HEK293 (cell line): ENCODE measurements around the gene RAD52.

Experiments
- TCF7L2 ChIP-seq: IDR thresholded peaks from 2 replicates; pipeline ENCODE4 v1.6.1; 2011; ENCODE audit warnings: low read depth, mild to moderate bottlenecking, inconsistent platforms, low read length, moderate library complexity, borderline replicate concordance
- ZNF214 ChIP-seq: fragments of 450-650 bp; formaldehyde crosslinking; IDR thresholded peaks from 2 replicates; pipeline ENCODE4 v1.5.1; 2017; ENCODE audit warnings: missing biosample characterization, mild to moderate bottlenecking, missing genetic modification characterization, borderline replicate concordance
- ZNF266 ChIP-seq: fragments of 450-650 bp; formaldehyde crosslinking; IDR thresholded peaks from 2 replicates; pipeline ENCODE4 v1.5.1; 2016; ENCODE audit warnings: missing biosample characterization, missing genetic modification characterization, low read depth
- ZNF274 ChIP-seq, 2 experiments: fragments of 200-500 bp in 1 of 2; fragments of 450-650 bp in 1 of 2; sonication (Bioruptor generic) in 1 of 2; formaldehyde crosslinking in 1 of 2; IDR thresholded peaks; 2 replicates each; pipeline versions ENCODE4 v1.5.1 to v1.6.1; 2014 to 2016; ENCODE audit warnings: borderline replicate concordance in 1 of 2, inconsistent platforms in 1 of 2, low read length in 1 of 2, missing biosample characterization in 1 of 2, missing genetic modification characterization in 1 of 2
- ZNF521 ChIP-seq: fragments of 450-650 bp; formaldehyde crosslinking; IDR thresholded peaks from 2 replicates; pipeline ENCODE4 v1.5.1; 2017; ENCODE audit warnings: missing biosample characterization, mild to moderate bottlenecking, missing genetic modification characterization
- TF ChIP-seq, protein P1 (sequence below): fragments of 450-650 bp; formaldehyde crosslinking; IDR thresholded peaks from 2 replicates; pipeline ENCODE4 v1.5.1; 2016; ENCODE audit warnings: missing biosample characterization, missing genetic modification characterization

DNA sequence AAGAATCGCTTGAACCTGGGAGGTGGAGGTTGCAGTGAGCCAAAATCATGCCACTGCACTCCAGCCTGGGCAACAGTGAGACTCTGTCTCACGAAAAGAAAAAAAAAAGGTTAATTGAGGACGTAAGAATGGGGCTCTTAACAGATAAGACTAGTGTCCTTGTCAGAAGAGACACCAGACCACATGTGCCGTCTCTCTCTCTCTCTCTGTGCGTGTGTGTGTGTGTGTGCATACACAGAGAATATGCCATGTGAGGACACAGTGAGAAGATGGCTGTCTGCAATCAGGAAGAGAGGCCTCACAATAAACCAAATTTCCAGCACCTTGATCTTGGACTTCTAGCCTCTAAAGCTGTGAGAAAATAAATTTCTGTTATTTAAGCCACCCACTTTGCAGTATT is 29.9 kb upstream of the RAD52 start:
- TF ChIP-seq ZNF274 (IDR thresholded peaks at IDR 0.05; ENCODE audit: low read length): no peak
- TF ChIP-seq ZNF274 (tag by site-specific recombination; IDR thresholded peaks at IDR 0.05; ENCODE audit: borderline replicate concordance): no peak
- TF ChIP-seq ZNF214 (tag by site-specific recombination): no peak
- TF ChIP-seq, protein P1, sequence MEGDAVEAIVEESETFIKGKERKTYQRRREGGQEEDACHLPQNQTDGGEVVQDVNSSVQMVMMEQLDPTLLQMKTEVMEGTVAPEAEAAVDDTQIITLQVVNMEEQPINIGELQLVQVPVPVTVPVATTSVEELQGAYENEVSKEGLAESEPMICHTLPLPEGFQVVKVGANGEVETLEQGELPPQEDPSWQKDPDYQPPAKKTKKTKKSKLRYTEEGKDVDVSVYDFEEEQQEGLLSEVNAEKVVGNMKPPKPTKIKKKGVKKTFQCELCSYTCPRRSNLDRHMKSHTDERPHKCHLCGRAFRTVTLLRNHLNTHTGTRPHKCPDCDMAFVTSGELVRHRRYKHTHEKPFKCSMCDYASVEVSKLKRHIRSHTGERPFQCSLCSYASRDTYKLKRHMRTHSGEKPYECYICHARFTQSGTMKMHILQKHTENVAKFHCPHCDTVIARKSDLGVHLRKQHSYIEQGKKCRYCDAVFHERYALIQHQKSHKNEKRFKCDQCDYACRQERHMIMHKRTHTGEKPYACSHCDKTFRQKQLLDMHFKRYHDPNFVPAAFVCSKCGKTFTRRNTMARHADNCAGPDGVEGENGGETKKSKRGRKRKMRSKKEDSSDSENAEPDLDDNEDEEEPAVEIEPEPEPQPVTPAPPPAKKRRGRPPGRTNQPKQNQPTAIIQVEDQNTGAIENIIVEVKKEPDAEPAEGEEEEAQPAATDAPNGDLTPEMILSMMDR: no peak
- no peak for TF ChIP-seq ZNF266
- TF ChIP-seq TCF7L2: no peak
- no peak for TF ChIP-seq ZNF521 (tag by site-specific recombination)
